Lower leg skin (tissue), 3 donors: Measurements from ENCODE around the gene TTLL1.

ENCODE experiments used
- CTCF ChIP-seq, 3 donors: fragments of 450-650 bp; IDR thresholded peaks; one replicate each; pipeline ENCODE4 v1.5.1; 2016; ENCODE audit warnings: antibody characterized with exemption in 3 of 3, mild to moderate bottlenecking in 3 of 3, moderate library complexity in 2 of 3
- POLR2A ChIP-seq, 2 donors: fragments of 450-650 bp; IDR thresholded peaks; one replicate each; pipeline ENCODE4 v1.6.1; 2016 to 2017; ENCODE audit warnings: antibody characterized with exemption in 2 of 2, mild to moderate bottlenecking in 1 of 2, moderate library complexity in 1 of 2

- TF ChIP-seq CTCF (IDR thresholded peaks at IDR 0.05) = no peak
- TF ChIP-seq POLR2A (IDR thresholded peaks at IDR 0.05) = no peak
Measured at GRCh38 chr22:43098356-43098755, 9.2 kb upstream of the TTLL1 start.
